Fibroblast of skin of right biceps (primary cell): ENCODE data around the gene RBM44.
A peak's percentile ranks its signal among the peaks of the same experiment; 100 is the strongest.

ENCODE experiments used
- DNase-seq: peaks from one replicate; pipeline ENCODE4 v3.0.0-alpha.2; 2013

RBM44 gene

DNA sequence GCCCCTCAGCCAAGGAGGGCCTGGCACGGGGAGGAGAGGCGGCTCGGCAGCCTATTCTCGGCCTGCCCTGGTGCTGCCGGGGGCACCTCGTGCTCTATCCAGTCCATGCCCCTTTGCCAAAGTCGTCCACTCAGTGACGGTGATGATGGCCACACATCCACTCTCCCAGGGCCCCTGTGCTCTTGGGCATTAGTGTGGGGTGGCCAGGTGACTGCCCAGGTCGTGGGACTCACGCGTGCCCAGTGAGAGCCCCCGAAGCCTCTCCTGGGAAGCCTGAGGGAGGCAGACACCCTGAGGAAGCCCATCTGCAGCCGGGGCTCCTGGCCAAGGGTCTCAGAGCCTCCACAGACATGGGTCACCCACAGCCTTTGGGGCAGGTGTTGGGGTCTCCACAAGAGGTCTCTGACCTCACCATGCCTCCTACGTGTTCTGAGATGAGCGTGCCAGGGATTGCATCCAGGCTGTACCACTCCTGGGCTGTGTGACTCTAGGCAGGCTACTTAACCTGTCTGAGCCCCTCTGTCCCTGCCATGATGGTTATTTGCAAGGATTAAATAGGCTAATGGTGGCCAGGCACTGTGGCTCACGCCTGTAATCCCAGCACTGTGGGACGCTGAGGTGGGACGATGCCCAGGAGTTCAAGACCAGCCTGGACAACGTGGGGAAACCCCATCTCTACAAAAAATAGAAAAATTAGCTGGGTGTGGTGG lies 73.8 kb downstream of the RBM44 start:
- DNase-seq: no peak

DNA sequence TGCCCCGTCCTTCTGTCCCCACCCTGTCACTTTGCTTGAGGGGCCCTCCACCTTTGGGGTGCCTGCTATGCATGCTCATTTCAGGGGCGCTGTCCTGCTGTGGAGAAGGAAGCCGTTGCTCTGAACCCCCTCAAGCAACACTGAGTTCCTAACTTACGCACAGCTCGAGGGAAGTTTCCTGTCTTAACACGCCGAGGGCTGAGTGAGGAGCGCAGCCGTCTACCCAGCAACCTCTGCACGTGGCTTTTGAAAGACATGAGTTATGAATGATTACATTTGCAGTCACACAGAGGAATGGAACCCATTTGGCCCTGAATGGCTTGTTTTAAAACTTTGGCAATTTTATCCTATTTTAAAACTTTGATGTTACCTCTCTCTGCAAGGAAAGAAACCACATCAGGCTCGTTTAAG lies 74.8 kb downstream of the RBM44 start:
- peak; percentile 35 for DNase-seq

DNA sequence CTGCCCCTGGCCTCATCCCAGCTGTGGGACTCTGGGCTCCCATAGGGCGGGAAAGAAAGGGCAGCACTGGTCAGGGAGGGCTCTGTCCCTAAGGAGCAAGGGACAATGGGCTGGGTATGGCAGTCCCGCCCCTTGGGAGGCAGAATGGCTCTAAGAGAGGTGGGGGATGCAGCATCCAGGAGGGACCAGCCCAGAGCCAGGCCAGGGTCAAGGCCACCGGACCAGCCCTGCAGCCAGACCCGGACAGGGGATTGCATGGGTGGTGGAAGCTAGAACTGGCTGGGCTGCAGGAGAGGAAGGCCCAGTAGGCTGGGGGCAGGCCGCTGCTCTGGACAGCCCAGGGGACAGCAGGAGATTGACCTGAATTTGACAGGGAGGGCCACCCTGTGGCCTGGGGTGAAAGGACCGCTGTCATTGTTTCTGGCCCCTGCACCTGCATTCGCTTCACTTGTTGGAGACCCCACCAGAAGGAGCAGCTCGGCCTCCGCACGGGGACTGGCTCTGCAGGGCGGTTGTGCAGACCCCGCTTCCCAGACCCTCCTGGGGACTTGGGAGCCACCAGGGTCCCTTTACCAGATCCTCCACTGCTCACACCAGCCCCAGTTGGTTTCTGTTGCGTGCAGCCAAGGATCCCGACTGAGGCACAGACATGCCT lies 75.4 kb downstream of the RBM44 start:
- no peak for DNase-seq

DNA sequence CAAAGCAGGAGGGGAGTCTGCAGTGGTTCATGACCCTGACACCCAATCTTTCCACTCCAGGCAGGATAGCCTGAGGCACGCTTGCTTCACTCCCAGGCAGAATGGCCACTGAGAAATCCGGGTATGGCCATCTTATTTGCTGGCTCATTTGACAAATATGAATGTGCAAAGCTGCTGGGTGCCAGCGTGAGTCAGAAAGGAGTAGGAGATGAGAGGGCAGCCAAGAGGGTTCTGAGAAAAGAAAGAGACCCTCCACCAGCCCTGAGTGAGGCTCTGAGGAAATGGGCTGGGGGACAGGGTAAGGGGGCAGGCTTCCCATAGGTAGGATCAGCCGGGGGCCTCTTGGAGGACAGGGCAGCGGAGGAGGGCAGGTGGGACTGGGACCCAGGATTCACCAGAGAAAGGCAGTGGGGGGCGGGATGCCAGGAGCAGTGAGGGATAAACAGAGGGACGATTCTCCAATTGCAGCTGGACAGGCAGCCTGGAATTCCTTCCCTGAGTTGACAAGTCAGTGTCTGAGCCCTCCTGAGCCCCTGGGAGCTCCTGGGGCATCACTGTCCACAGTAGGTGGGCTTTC lies 76.1 kb downstream of the RBM44 start:
- DNase-seq: peak; percentile 53

DNA sequence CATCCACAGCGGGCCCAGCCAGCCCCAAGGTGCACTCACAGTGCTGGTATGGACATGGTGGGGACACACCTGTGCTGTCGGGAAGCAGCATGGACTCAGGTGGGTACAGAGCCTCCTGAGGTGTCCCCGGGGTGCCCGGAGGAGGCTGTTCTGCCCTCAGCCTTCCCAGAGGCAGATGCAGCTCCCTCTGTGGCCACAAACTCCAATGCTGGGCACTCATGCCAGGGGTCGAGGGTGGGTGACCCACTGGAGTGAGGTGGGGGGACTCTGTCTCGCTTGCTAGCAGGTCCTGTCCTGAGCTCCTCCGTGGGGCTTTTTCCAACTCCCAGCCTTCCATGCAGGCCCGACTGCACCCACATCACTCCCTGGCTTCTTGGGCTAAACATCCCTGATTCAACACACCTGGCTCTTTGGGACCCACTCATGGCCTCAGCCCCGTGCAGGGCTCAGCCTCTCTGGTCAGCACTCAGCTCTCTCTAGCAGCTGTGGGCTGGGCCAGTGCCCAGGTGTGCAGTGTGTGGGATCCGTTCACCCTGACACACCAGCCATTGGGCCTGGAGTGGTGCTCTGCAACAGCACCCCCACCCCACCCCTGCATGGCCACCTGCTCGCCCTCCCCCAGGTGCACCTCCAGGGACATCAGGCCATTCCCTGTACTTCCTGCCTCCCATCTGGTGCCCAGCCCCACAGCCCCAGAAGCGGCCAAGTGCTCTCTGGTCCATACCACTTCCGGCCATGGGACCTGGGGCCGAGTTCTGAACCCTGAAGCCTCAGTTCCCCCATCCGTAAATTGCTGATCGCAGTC lies 76.9 kb downstream of the RBM44 start:
- DNase-seq: no peak

DNA sequence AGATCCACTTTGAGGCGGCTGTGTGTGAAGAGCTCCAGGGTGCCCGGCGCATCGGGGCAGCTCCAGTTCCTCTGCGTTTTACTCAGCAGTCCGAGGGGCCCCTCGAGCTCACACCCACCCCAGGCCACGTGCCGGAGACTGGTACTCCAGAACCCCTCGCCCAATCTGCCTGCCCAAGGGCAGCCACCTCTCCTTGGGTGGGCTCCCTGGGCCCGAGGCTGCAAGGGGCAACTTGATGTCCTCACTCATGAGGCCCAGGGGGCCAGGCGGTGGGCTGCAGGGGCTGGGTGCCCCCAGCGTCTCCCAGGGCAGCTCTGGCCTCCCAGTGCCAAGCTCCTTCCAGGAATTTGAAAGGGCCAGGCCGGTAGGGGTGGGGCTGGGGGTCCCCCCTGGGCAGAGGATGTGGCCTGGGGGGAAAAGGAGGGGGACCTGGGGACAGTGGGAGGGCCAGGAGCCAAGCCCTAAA lies 77.5 kb downstream of the RBM44 start:
- no peak for DNase-seq

DNA sequence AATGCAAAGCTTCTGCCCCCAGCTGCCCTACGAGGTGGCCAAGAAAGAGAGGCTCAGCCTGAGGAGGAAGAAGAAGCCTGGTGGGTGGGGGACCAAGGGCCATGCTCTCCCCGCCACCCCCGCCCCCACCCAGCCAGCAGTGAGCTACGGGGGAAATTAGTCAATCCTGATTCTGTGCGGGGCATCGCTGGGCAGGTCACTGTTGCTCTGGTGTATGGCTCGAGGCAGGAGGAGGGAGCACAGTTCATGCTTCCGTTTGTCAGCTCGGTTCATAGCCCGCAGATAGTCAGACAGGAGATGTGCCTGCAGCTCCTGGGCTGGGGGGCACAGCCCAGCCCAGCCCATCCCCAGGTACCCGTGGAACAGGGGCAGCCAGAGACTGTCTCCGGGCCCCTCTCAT lies 78.0 kb downstream of the RBM44 start:
- no peak for DNase-seq

DNA sequence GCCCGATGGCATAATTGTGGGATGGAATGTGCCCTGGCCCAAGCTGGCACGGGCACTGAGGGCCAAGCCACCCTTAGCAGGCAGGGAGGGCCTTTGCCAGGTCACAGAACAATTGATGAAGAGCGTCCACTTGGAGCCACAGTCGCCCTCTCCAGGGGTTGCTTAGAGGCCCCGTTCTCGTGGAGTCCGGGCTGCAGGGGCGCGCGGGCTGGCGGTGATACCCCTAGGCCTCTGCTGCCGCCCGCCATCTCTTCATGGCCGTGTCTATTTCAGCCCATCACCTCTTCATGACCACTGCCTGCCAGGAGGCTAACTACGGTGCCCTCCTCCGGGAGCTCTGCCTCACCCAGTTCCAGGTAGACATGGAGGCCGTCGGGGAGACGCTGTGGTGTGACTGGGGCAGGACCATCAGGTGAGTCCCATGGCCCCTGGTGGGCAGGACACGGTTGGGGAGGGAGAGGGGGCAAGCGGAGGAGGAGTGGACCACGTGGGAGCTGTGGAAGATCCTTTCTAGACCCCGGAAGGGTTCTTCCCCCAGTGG lies 78.4 kb downstream of the RBM44 start:
- DNase-seq: no peak

DNA sequence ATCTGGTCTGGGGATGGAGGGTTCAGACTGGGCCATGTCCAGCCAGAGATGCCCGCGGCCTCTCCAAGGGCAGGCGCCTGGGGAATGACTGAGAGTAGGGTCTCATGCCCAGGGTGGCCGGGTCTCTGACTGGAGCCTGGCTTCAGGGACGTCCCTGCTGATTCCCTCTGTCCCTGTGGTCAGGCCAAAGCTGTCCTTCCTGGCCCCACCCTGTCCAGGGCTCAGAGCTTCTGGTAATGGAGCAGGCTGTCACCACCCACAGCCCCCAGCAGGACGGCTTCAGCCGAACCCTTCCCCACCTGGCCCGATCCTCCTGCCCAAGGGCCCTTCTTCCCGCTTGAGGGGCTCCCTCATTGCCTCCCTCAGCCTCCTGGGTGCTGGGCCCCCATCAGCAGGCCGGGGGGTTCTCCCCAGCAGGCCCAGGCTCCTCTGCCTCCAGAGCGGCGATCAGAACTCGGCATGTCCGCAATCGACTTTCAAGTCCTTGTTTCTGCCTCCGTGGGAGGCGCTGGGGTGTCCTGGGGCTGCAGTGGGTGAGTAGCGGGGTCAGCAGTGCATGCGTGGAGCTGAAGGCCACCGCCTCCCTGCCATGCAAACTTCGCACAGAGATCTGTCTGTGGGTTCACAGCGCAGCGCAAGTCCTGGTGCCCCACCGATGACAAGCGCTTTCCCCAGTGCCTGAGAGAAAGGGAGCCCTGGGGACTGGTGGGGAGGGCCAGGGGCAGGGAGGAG lies 79.2 kb downstream of the RBM44 start:
- DNase-seq: no peak

DNA sequence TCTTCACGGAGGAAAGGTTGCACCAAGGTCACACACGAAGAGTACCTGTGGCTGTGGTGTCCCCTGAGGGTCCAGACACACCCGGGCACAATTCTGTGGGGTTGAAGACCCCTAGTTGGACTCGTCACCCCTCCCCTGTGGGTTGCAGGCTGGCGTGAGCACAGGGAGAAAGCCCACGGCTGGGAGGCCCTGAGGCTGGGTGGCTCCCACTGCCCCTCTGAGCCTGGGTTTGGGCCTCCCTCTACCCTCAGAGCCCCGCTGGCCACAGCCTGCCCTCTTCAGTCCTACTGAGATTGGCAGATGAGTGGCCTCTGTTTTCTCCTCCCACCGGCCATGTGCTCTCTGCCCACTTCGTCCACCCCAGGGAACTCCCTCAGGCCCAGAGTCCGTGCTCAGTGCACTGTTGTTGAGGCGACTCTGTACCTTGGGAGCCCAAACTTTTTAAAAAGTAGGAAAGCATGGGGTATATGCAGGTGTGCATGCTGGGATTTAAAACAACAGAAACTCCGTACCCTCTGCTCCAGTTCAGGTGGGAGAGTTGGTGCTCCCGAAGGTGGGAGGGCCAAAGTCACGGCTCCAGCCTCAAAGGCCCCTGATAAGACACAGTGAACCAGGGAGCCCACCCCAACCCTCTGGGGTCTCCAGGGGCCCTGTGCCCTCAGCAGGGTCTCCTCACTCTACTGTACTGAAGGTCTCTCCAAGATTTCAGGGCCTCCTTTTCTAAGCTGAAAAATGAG lies 79.9 kb downstream of the RBM44 start:
- no peak for DNase-seq

DNA sequence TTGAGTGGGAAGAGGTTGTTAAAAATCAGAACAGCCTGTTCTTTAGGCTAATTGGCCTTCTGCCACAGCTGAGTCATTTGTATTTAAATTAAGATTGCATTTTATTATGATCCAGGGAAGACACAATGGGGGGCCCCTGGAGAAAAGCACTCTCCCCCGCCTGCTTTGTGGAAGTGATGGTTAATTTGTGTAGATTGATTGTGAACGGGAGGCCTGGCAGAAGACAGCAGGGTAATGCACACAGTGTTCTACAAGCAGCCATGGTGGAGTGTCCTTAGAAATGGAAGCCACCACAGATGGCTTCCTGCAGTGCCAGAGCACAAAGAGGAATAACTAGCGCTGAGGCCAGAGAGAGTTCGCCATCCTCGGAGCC lies 80.5 kb downstream of the RBM44 start:
- DNase-seq: peak; percentile 55

DNA sequence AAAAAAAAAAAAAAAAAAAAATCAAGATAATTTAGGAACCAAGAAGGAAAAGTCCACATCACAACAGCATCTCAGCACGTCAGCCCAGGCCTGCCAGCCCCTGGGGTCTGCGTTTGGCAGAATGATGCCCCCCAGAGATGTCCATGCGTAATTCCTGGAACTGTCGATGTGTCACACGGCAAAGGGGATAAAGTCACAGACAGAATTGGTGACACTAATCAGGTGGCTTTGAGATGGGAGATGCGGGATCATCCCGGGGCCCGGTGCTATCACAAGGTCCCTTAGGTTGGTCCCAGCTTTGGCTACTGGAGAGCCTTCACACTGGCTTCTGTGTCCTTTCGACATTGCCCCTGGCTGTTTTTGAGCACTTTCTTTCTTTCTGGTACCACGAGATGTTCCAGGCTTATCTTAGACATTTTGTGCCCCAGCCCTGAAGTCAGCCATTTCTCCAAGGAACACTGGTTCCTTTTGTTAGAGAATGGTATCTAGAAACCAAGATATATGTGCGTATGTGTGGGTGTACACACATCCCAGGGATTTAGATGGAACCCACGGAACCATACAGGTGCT lies 81.5 kb downstream of the RBM44 start:
- no peak for DNase-seq

DNA sequence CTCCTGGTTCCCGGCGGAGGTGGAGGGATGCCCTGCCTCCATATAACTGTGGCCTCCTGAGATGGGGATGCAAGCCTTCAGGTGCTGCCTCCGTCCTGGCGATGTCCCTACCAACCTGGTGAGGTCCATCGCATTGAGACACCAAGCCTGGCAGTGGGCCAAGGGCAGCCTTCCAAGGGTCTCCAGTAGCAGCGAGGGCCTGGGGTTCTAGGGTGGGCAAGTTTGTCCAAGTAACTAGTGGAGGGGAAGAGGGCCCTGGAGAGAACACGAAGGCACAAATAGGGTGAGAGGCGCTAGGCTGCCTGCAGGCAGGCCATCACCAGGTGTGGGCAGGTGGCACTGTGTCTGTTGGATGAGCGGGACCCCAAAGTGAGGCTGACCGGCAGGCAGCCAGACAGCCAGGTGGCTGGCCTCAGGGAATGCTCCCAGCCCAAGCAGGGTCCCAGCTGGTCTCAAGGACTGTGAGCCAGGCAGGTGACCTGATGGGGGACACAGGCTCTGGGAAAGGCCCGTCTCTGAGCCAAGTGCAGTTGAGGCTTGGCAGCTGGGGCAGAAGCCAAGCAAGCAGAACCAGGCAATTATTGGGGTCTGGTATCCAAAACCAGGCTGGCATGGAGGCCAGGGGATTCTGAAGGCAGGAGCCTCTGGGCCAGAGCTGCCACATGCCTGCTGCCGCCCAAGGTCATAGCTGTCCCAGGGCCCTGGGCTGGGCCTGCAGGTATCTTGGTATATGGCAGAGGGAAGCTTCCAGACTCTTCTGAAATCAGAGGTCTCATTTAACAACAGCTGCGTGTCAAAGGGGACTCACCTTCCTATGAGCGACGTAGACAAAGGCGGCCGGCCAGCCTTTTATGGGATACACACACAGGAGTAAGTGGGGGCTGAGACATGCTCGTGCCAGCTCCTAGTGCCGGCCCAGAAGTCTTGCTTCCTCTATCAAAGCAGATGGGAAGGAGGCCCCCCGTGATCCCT lies 84.2 kb downstream of the RBM44 start:
- DNase-seq: no peak

DNA sequence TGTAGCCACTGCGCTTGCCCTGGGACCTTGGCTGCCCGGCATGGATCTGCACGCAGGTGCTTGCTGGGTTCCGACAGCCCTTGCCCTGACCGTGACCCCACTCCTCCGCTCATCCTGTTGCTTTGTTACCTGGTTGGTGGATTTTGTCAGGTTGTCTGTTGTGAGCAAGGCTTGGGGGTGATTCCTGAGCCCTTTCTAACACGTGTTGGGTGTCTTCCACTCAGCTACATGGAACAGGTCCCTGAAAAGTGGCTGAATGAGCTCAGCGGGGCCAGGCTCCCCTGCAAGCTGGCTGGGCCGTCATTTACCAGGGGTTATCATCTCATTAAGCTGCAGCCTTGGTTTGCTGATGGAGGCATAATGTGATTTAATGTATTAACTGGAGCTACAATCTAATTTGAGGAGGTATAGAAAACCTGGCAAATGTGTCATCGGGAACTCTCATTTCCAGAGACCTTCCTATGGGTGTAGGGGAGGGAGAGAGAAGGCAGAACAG lies 85.4 kb downstream of the RBM44 start:
- DNase-seq: no peak

DNA sequence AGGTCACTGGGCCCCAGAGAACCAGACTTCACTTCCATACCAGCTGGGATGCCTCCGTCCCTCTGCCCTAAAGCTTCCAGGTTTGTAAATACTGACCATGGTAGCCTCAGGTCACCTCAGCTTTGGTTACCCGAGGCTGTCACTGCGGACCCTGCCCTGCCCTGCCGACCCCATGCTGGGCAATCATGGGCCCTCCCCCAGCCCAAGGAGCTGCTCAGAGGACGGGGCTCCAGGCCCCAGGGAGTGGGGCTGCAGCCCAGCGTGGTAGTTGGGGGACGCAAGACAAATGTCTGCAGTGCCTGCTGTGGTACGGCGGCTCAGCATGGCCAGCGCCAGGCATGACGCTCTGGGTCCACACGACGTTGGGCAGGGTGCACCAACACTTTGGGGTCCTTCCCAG lies 86.1 kb downstream of the RBM44 start:
- no peak for DNase-seq

DNA sequence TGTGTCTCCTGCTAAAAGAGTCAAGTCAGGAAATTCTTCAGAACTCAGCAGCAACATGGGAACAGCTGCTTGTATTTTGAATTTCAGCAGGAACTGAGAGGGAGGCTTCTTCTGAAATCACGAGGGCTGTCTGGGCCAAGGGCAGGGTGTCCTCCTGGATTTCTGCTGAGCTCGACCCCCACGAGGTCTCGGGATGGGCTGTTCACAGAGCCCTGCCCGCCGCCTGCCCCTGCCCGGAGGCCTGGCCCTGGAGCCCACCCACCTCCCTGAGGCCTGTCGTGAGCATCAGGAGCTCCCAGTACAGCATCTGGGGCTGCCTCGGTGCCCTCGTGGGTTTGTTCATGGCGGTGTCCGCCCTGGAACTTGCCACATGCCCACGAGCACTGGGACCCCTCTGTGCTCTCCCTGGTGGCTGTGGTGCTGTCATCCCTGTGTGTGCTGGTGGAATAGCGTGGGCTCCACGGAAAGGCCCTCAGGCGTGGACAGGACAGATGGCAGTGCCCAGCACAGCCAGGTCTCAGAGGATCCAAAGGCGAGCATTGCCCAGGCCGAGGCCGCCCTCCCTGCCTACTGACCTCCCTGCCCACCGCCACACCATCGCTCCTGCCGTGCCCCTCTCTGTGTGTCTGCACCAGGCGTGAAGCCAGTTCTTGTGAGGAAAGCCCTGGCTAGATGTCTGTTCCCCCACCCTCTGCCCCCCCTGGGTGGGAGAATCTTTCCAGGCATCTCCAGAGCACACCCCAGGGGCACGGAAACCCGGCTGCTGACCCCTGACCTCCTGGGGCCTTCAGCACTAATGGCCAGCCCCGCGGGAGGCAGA lies 86.7 kb downstream of the RBM44 start:
- DNase-seq: no peak

DNA sequence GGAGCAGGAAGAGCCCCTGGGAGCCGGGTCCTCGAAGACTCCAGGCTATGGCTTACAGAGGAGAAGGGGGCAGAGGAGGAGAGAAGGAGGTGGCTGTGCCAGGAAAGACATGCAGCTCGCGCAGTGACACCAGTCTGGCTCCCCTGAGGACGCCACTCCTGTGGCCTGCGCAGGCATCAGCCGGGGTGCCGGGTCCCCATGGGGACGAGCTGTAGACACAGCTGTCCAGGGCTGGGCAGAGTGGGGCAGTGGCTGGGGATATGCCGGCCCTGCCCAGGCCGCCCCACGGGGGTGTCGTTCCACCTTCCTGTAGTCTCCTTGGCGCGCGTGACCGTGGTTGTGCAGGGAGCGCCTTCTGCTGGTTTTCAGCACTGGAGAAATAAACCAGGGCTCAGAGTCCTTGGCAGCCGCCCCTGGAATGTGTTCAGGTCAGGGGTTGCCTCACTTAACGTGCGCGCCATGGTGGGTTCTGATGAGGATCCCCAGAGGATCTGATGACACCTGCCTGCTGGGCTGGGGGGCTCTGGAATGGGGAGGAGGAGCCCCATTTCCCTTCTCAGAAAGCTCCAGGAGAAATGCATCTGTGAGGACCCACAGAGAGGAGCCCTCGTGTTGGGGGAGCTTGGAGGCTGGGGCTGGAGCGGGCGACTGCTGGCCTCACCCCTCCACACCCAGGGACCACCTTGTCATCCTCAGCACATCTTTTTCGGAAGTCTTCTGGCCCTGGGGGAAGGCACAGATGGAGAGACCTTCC lies 87.5 kb downstream of the RBM44 start:
- no peak for DNase-seq
